Measurements from ENCODE around the gene HOPX.

GRCh38 chr4:56618734-56619133 is 62.4 kb downstream of the HOPX start:
- TF ChIP-seq CTCF (IDR thresholded peaks at IDR 0.05) (no peak), POLR2A (IDR thresholded peaks at IDR 0.05) (no peak)
